ENCODE results near the gene CPT2.
"Not testable (repeated sequence)": the region's sequence is repeated elsewhere in the genome, so short reads cannot be mapped to it uniquely, and the experiment has no call there.

The CPT2 gene

DNA sequence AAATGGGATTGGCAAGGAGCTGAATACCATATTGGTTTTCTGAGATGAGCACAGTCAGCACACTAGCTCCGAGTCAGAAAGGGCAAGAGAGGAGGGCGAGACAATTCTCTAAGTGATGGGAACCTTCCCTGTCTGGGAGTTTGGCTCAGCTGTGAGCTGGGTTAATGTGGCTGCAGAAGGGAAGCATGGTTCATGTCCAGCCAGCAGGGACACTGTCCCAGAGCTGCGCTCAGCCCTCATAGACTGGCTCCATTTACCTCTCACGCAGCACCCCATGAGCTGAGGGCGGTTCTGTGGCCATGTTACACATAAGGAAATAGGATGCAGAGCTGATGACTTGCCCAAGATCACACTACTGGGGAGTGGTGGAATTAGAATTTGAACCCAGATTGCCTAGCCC, 15.7 kb upstream of the CPT2 start:
- peaks cover 13 to 46% of the 10 kb centered on the region in 2 donors for H3K4me1 ChIP-seq (ENCODE audit: control insufficient read depth in 2 of 2, insufficient read depth in 2 of 2, low read length in 2 of 2)
- no peaks in the 10 kb centered on the region for H3K9me3 ChIP-seq (ENCODE audit: control insufficient read depth in 2 of 2, low read length in 2 of 2)
- H3K9ac ChIP-seq (ENCODE audit: low read depth in 1 of 2, low read length in 2 of 2): no peak overlapping the region
- no peaks in the 10 kb centered on the region for H3K27me3 ChIP-seq (ENCODE audit: control insufficient read depth in 2 of 2, insufficient read depth in 2 of 2, low read length in 2 of 2)
- H3K4me3 ChIP-seq (ENCODE audit: low read length in 2 of 2): no peak overlapping the region
- H3K36me3 ChIP-seq (ENCODE audit: control insufficient read depth in 2 of 2, insufficient read depth in 2 of 2, low read length in 2 of 2): no peaks in the 10 kb centered on the region
- H3K27ac ChIP-seq (ENCODE audit: low read depth in 2 of 2, low read length in 2 of 2): no peak overlapping the region

DNA sequence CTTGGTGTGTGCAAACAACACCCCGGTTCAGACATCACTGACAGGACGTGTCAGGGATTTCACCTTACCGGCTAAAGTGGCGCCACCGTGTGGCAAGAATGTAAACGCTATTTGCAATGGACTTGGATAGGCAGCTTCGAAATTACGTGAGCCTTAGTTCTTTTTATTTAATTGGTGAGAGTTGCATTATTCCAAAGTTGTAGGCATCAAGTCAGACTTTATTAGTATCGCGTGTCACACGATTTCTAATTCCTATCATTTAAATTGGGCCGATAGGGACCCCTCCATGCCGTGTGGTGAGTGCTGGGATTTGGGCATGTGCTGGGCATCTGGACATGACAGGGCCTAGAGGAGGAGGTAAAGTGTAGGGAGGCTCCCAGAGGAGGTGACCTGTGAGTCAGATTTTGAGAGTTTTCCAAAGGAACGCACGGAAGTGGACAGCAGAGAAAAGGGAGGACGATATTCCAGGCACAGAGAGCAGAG, 14.5 kb upstream of the CPT2 start:
- Histone ChIP-seq H3K27me3 (ENCODE audit: control insufficient read depth in 2 of 2, insufficient read depth in 2 of 2, low read length in 2 of 2) (no peaks in the 10 kb centered on the region), H3K4me1 (ENCODE audit: control insufficient read depth in 2 of 2, insufficient read depth in 2 of 2, low read length in 2 of 2) (peaks cover 13 to 44% of the 10 kb centered on the region in 2 donors), H3K9ac (ENCODE audit: low read depth in 1 of 2, low read length in 2 of 2) (no peak overlapping the region), H3K9me3 (ENCODE audit: control insufficient read depth in 2 of 2, low read length in 2 of 2) (no peaks in the 10 kb centered on the region), H3K4me3 (ENCODE audit: low read length in 2 of 2) (no peak overlapping the region), H3K27ac (ENCODE audit: low read depth in 2 of 2, low read length in 2 of 2) (peak overlapping the region; percentile 79 to 93), H3K36me3 (ENCODE audit: control insufficient read depth in 2 of 2, insufficient read depth in 2 of 2, low read length in 2 of 2) (no peaks in the 10 kb centered on the region)

DNA sequence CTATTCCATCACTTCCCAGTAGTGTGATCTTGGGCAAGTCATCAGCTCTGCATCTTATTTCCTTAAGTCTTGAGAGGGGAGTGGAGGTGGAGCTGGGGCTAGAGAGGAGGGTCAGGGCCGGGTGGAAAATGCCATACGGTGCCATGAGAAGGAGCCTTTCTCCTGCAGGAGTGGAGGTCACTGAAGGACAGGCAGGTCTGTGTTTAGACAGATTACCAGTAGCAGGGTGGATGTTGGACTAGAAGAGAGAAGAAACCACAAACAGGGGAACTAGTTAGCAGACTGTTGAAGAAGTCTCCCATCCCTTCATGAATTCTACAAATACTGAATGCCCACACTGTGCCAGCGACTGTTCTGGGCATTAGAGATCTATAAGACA, 13.9 kb upstream of the CPT2 start:
- no peaks in the 10 kb centered on the region for H3K36me3 ChIP-seq (ENCODE audit: control insufficient read depth in 2 of 2, insufficient read depth in 2 of 2, low read length in 2 of 2)
- H3K27ac ChIP-seq (ENCODE audit: low read depth in 2 of 2, low read length in 2 of 2): peak overlapping the region; percentile 79 to 93
- H3K27me3 ChIP-seq (ENCODE audit: control insufficient read depth in 2 of 2, insufficient read depth in 2 of 2, low read length in 2 of 2): no peaks in the 10 kb centered on the region
- peak overlapping the region; percentile 4 to 28 for H3K4me3 ChIP-seq (ENCODE audit: low read length in 2 of 2)
- no peaks in the 10 kb centered on the region for H3K9me3 ChIP-seq (ENCODE audit: control insufficient read depth in 2 of 2, low read length in 2 of 2)
- peak overlapping the region in 1 of 2 donors; percentile 35 for H3K9ac ChIP-seq (ENCODE audit: low read depth in 1 of 2, low read length in 2 of 2)
- H3K4me1 ChIP-seq (ENCODE audit: control insufficient read depth in 2 of 2, insufficient read depth in 2 of 2, low read length in 2 of 2): peaks cover 13 to 44% of the 10 kb centered on the region in 2 donors

DNA sequence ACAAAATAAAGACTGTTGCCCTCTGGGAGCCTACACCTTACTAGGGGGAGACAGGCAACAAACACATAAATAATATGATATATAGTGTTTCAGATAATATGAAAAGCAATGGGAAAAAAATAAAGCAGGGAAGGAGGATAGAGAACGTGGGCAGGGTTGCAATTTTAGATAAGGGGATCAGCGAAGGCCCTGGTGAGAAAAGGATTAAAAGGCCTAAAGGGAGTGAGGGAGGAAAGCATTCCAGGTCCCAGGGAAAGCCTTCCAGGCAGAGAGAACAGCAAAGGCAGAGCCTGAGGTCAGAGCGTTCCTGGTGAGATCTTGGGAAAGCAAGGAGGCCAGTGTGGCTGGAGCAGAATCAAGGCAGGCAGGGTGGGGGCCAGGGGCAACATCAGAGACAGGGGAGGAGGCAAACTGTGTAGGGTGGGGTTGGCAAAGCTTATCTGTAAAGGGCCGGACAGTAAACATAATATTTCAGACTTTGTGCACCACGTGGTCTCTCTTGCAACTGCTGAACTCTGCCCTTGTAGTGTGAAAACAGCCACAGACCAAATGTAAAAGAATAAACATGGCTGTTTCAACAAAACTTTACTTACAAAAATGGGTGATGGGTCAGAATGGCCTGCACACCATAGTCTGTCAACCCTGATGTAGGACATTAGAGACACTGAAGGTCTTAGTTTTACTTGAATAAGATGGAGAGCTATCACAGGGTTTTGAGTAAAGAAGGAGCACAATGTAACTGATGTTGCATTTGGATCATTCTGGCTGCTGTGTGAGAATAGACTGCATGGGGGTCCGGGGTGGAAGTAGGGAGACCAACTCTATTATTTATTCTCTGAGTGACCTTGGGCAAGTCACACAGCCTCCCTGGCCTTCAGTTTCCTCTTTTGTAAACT, 13.3 kb upstream of the CPT2 start:
- peaks cover 13 to 44% of the 10 kb centered on the region in 2 donors for H3K4me1 ChIP-seq (ENCODE audit: control insufficient read depth in 2 of 2, insufficient read depth in 2 of 2, low read length in 2 of 2)
- H3K9me3 ChIP-seq (ENCODE audit: control insufficient read depth in 2 of 2, low read length in 2 of 2): no peaks in the 10 kb centered on the region
- no peaks in the 10 kb centered on the region for H3K36me3 ChIP-seq (ENCODE audit: control insufficient read depth in 2 of 2, insufficient read depth in 2 of 2, low read length in 2 of 2)
- peak overlapping the region in 1 of 2 donors; percentile 62 for H3K9ac ChIP-seq (ENCODE audit: low read depth in 1 of 2, low read length in 2 of 2)
- no peaks in the 10 kb centered on the region for H3K27me3 ChIP-seq (ENCODE audit: control insufficient read depth in 2 of 2, insufficient read depth in 2 of 2, low read length in 2 of 2)
- peak overlapping the region; percentile 28 to 50 for H3K4me3 ChIP-seq (ENCODE audit: low read length in 2 of 2)
- peak overlapping the region; percentile 79 to 93 for H3K27ac ChIP-seq (ENCODE audit: low read depth in 2 of 2, low read length in 2 of 2)

DNA sequence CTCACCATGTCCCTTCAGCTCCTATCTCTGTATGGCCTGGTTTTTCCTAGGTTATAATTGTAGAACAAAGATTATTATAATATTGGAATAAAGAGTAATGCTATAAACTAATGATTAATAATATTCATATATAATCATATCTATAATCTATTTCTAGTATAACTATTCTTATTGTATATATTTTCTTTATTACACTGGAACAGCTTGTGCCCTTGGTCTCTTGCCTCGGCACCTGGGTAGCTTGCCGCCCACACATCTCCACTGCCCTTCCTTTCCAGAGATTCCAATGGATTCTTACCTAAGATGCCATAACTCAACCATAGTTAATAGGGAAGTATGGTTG, 10.7 kb upstream of the CPT2 start:
- Histone ChIP-seq H3K27ac (ENCODE audit: low read depth in 2 of 2, low read length in 2 of 2) (peak overlapping the region; percentile 10 to 60), H3K4me1 (ENCODE audit: control insufficient read depth in 2 of 2, insufficient read depth in 2 of 2, low read length in 2 of 2) (peaks cover 13 to 44% of the 10 kb centered on the region in 2 donors)
- H3K9ac ChIP-seq (ENCODE audit: low read depth in 1 of 2, low read length in 2 of 2); H3K36me3 ChIP-seq (ENCODE audit: control insufficient read depth in 2 of 2, insufficient read depth in 2 of 2, low read length in 2 of 2); H3K4me3 ChIP-seq (ENCODE audit: low read length in 2 of 2); H3K9me3 ChIP-seq (ENCODE audit: control insufficient read depth in 2 of 2, low read length in 2 of 2); H3K27me3 ChIP-seq (ENCODE audit: control insufficient read depth in 2 of 2, insufficient read depth in 2 of 2, low read length in 2 of 2): not testable (repeated sequence)

DNA sequence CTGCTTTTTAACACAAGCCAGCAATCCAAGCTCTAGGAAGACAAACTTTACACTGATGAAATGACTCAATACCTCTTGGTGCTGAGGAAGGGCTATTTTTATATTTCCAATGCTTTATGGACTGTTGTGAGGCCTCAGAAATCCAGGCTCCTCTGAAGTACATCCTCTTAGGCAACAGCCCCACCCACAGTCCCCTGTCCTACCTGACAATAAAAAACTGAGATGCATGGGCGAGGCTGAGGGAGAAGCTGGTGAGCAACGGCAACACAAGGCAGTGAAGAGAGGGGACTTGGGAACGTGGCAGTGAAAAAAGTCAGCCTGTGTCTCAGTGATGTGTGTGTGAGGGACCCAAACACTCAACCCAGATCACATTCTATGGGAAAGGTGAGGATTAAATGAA, 10.1 kb upstream of the CPT2 start:
- H3K9me3 ChIP-seq (ENCODE audit: control insufficient read depth in 2 of 2, low read length in 2 of 2): no peaks in the 10 kb centered on the region
- no peak overlapping the region for H3K9ac ChIP-seq (ENCODE audit: low read depth in 1 of 2, low read length in 2 of 2)
- no peaks in the 10 kb centered on the region for H3K36me3 ChIP-seq (ENCODE audit: control insufficient read depth in 2 of 2, insufficient read depth in 2 of 2, low read length in 2 of 2)
- H3K4me3 ChIP-seq (ENCODE audit: low read length in 2 of 2): no peak overlapping the region
- H3K27ac ChIP-seq (ENCODE audit: low read depth in 2 of 2, low read length in 2 of 2): peak overlapping the region; percentile 10 to 60
- H3K27me3 ChIP-seq (ENCODE audit: control insufficient read depth in 2 of 2, insufficient read depth in 2 of 2, low read length in 2 of 2): no peaks in the 10 kb centered on the region
- peaks cover 13 to 44% of the 10 kb centered on the region in 2 donors for H3K4me1 ChIP-seq (ENCODE audit: control insufficient read depth in 2 of 2, insufficient read depth in 2 of 2, low read length in 2 of 2)

DNA sequence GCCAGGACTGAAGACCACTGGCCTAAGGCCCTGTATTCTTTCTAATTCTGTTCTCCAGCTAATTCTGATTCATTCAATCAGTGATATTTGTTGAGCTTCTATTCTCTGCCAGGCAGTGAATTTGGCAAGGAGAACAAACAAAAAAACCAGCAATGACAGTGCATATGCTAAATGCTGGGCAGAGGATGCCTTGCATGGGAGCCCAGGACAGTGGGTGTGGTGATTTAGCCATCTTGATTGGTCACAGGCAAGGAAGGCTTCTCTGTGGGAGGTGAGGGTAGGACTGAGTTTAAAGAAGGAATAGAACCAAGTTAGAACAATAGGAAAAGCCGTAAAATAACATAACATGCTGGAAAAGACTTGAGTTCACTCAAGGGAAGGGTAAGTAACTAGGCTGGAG, 9.2 kb upstream of the CPT2 start:
- H3K27me3 ChIP-seq (ENCODE audit: control insufficient read depth in 2 of 2, insufficient read depth in 2 of 2, low read length in 2 of 2): no peaks in the 10 kb centered on the region
- H3K27ac ChIP-seq (ENCODE audit: low read depth in 2 of 2, low read length in 2 of 2): no peak overlapping the region
- H3K9ac ChIP-seq (ENCODE audit: low read depth in 1 of 2, low read length in 2 of 2): no peak overlapping the region
- H3K4me3 ChIP-seq (ENCODE audit: low read length in 2 of 2): no peak overlapping the region
- no peaks in the 10 kb centered on the region for H3K9me3 ChIP-seq (ENCODE audit: control insufficient read depth in 2 of 2, low read length in 2 of 2)
- H3K36me3 ChIP-seq (ENCODE audit: control insufficient read depth in 2 of 2, insufficient read depth in 2 of 2, low read length in 2 of 2): no peaks in the 10 kb centered on the region
- peaks cover 9 to 38% of the 10 kb centered on the region in 2 donors for H3K4me1 ChIP-seq (ENCODE audit: control insufficient read depth in 2 of 2, insufficient read depth in 2 of 2, low read length in 2 of 2)

DNA sequence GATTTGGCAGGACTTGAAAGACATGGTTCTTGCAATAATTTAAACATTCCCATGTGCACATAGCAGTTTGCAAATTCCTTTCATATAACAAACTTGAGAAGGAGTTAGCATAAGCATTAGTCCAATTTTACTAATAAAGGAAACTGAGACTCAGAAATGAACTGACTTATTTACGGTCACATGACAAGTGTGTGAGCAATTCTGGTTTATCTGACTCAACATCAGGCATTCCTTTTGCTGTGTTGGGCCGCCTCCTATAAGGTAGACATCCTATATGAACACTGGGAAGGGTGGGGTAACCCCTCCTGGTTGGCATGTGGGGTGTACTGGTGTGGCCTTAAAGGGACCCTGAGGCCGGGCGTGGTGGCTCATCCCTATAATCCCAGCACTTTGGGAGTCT, 8.5 kb upstream of the CPT2 start:
- Histone ChIP-seq H3K36me3 (ENCODE audit: control insufficient read depth in 2 of 2, insufficient read depth in 2 of 2, low read length in 2 of 2) (no peaks in the 10 kb centered on the region), H3K4me3 (ENCODE audit: low read length in 2 of 2) (no peak overlapping the region), H3K27me3 (ENCODE audit: control insufficient read depth in 2 of 2, insufficient read depth in 2 of 2, low read length in 2 of 2) (no peaks in the 10 kb centered on the region), H3K27ac (ENCODE audit: low read depth in 2 of 2, low read length in 2 of 2) (no peak overlapping the region), H3K4me1 (ENCODE audit: control insufficient read depth in 2 of 2, insufficient read depth in 2 of 2, low read length in 2 of 2) (peaks cover 4 to 31% of the 10 kb centered on the region in 2 donors), H3K9ac (ENCODE audit: low read depth in 1 of 2, low read length in 2 of 2) (no peak overlapping the region), H3K9me3 (ENCODE audit: control insufficient read depth in 2 of 2, low read length in 2 of 2) (no peaks in the 10 kb centered on the region)

DNA sequence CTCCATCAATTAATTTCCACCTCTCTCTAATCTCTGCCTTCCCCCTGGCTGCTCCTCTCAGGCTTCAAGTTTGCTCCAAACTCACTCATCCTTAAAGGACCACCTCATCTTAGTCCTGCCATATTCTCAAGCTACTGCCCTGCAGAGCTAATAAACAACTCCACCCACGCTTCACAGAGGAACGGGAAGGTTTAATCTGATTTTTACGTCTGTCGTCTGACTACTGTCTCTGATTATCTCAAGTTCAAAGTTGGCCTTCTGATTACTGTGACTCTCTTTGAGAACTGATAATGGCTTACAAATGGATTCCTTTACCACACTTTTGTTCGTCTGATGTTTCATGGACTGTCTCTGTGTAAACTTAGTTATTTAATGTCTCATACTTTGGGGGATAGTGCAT, 7.6 kb upstream of the CPT2 start:
- Histone ChIP-seq H3K4me1 (ENCODE audit: control insufficient read depth in 2 of 2, insufficient read depth in 2 of 2, low read length in 2 of 2) (peaks cover 4 to 22% of the 10 kb centered on the region in 2 donors), H3K27ac (ENCODE audit: low read depth in 2 of 2, low read length in 2 of 2) (no peak overlapping the region), H3K9ac (ENCODE audit: low read depth in 1 of 2, low read length in 2 of 2) (no peak overlapping the region), H3K9me3 (ENCODE audit: control insufficient read depth in 2 of 2, low read length in 2 of 2) (no peaks in the 10 kb centered on the region), H3K27me3 (ENCODE audit: control insufficient read depth in 2 of 2, insufficient read depth in 2 of 2, low read length in 2 of 2) (no peaks in the 10 kb centered on the region), H3K4me3 (ENCODE audit: low read length in 2 of 2) (no peak overlapping the region), H3K36me3 (ENCODE audit: control insufficient read depth in 2 of 2, insufficient read depth in 2 of 2, low read length in 2 of 2) (no peaks in the 10 kb centered on the region)

DNA sequence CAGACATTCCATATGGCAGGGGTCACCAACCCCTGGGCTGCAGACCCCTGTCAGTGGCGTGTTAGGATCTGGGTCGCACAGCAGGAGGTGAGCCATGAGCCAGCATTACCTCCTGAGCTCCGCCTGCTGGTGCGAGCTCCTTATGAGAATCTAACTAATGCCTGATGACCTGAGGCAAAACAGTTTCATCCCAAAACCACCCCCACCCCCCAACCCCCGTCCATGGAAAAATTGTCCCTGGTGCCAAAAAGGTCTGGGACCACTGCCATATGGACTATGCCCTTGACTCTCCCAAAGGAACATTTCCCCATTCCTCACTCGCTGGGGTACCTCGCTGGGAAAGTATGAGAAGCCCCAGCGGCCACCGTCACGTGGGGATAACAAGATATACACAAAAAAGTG, 6.4 kb upstream of the CPT2 start:
- Histone ChIP-seq H3K9ac (ENCODE audit: low read depth in 1 of 2, low read length in 2 of 2) (no peak overlapping the region), H3K36me3 (ENCODE audit: control insufficient read depth in 2 of 2, insufficient read depth in 2 of 2, low read length in 2 of 2) (no peaks in the 10 kb centered on the region), H3K9me3 (ENCODE audit: control insufficient read depth in 2 of 2, low read length in 2 of 2) (no peaks in the 10 kb centered on the region), H3K4me3 (ENCODE audit: low read length in 2 of 2) (no peak overlapping the region), H3K4me1 (ENCODE audit: control insufficient read depth in 2 of 2, insufficient read depth in 2 of 2, low read length in 2 of 2) (peaks cover 4 to 11% of the 10 kb centered on the region in 2 donors), H3K27me3 (ENCODE audit: control insufficient read depth in 2 of 2, insufficient read depth in 2 of 2, low read length in 2 of 2) (no peaks in the 10 kb centered on the region), H3K27ac (ENCODE audit: low read depth in 2 of 2, low read length in 2 of 2) (no peak overlapping the region)

Data from mucosa of rectum (tissue), 2 donors.